Measurements from ENCODE around the gene UROD. TPM values are rescaled to one million over a fixed set of nuclear protein-coding genes. Genes with fewer than 3 reads are reported as not detected.
"Not testable (repeated sequence)": the region's sequence is repeated elsewhere in the genome, so short reads cannot be mapped to it uniquely, and the experiment has no call there.

Gene UROD
- 67.8 TPM for total RNA-seq
- long read RNA-seq, transcript UROD-201 (10 exons, 1,300 nt) = major isoform, 125 of 181 reads
- long read RNA-seq, partial matches to known transcripts = 9 of 181 reads
- long read RNA-seq, other reads (novel, unspliced or antisense) = 45 of 181 reads

DNA sequence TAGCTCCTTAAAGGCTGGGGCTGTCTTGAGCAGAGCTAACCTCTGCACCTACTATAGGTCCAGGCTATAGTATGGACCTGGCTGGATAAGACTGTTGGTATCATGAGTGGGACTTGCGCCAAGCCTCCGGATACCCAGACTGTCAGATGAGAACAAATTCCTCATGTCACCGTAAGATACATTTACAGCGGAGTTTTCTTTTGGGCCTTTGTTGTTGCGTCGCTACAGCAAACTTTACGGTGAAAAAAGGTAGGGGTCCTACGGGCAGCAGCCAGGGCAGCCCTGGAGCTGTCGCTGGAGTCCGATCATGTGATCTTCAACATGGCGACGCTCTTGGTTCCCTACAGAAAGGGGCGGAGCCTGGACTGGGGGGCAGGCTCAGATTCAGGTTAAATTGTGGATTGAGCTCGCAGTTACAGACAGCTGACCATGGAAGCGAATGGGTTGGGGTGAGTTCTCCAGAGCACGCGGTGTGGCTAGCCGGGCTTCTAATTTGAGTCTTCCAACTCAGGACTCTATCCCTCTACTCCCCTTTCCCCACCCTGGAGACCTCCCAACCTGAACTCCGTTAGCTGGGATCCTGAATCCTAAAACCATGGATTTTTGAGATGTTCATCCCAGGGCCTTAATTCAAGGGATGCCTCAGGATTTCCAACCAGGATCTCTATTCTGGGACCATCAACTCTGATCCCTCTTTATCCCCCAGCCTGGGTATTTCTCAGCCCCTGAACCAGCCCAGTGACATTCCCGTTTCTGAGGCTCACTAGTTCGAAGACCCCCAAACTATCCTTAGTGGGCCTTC lies at the start of gene UROD:
Gene UROD (plus strand): TSS at position 418 of the 802 bp plus-strand sequence. CDS start 12 bp downstream, at position 430.
- DNase-seq (ENCODE audit: low spot score) = peak; percentile 91

DNA sequence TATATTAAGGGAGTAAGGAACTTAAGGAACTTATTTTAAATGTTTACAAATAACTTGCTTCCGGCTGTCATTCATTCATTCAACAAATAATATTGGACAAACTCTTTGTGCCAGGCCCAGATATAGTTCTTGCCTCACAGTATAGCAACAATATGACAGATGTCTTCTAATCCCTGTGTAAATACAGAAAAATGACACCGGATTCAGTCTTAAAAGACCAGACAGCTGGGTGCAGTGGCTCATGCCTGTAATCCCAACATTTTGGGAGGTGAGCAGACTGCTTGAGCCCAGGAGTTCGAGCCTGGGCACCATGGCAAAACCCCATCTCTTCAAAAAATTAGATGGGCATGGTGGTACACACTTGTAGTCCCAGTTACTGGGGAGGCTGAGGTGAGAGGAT lies 49.3 kb upstream of the UROD start:
- DNase-seq (ENCODE audit: low spot score) = no peak

DNA sequence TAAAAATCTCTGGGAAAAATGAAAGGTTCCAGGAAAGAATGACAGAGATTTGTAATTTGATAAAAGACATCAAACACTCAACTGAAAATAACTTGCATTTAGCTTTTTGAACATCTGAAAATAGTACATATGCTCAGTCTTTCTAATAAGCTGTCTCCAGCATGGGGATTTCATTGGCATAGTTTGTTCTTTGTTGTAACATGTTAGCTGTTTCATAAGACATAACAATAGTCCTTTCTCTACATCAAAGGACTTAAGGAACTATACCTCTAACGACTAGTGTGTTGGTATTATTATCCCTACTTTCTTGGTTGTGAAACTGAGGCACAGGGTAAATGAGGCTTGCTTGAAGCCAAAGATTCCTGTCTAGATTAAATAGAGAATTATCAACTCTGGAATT lies 47.7 kb upstream of the UROD start:
- no peak for DNase-seq (ENCODE audit: low spot score)

DNA sequence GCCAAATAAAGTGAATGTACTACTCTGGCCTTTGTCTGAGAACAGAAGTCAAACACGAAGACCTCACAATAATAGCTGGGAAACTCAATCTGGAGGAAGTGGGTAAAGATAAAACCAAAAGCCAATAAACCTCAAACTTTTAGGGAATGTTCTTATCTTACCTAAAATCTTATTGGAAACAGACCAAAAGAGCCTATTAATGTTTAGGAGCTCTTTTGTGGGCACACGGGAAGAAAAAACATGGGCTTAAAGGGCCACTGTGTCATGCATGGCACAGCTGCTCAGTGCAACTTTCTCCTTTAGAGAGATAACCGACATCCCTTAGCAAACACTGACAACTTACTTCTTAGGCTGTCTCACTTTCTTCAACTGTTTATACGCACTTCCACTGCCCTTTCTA lies 41.7 kb upstream of the UROD start:
- no peak for DNase-seq (ENCODE audit: low spot score)

DNA sequence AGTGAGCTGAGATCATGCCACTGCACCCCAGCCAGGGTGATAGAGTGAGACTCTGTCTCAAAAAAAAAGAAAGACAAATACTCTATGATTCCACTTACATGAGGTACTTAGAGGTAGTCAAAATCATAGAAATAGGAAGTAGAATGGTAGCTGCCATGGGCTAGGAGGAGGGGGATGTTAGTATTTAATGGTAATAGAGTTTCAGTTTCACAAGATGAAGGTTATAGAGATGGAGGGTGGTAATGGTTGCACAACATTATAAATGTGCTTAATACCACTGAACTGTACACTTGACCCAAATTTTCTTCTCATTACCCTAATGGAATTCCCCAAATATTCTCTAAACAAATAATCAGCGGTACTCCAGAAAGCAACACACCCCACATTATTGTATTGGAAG lies 38.4 kb upstream of the UROD start:
- DNase-seq (ENCODE audit: low spot score) = no peak

DNA sequence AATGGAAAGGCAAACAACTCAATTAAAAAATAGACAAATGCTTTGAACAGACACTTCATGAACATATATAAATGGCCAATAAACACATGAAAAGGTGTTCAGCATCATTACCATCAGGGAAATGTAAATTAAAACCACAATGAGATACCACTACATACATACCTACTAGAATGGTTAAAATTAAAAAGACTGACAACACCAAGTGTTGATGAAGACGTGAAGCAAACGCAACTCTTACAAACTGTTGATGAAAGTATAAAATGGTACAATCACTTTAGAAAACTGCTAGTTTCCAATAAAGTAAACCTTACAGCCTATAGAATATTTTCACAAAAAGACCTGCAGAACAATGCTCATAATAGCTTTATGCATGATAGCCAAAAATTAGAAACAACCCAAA lies 35.8 kb upstream of the UROD start:
- DNase-seq (ENCODE audit: low spot score) = no peak

DNA sequence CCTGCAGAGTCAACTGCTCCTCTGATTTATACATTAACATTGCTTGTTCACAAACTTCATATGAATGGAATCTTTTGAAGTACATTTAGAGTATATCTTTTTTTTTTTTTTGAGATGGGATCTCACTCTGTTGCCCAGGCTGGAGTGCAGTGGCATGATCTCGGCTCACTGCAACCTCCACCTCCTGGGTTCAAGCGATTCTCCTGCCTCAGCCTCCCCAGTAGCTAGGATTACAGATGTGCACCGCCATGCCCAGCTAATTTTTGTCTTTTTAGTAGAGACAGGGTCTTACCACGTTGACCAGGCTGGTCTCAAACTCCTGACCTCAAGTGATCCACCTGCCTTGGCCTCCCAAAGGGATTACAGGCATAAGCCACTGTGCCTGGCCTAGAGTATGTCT lies 34.7 kb upstream of the UROD start:
- DNase-seq (ENCODE audit: low spot score) = not testable (repeated sequence)

DNA sequence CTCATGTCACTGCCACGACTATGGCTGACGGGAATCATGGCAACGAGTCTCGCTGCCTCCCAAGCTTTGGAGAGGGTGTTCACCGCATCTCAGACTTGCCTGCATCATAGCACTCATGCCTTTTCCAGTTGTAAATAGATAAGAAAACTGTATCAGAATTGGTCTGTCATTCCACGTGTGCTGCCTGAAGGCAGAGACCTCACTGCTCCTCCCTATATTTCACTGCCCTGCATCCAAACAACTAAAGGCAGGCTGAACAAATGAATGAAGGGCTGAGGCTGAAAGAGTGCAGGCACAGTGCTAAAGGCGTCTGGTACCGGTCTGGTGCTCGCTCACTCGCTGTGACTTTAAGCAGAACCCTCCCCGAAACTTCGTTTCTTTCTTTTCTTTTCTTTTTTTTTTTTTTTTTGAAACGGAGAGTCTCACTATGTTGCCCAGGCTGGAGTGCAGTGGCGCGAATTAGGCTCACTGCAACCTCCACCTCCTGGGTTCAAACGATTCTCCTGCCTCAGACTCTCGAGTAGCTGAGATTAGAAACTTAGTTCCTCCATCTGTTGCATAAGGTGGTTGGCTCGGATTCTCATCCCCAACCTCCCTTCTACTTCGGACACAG lies 26.2 kb upstream of the UROD start:
- DNase-seq (ENCODE audit: low spot score) = no peak

DNA sequence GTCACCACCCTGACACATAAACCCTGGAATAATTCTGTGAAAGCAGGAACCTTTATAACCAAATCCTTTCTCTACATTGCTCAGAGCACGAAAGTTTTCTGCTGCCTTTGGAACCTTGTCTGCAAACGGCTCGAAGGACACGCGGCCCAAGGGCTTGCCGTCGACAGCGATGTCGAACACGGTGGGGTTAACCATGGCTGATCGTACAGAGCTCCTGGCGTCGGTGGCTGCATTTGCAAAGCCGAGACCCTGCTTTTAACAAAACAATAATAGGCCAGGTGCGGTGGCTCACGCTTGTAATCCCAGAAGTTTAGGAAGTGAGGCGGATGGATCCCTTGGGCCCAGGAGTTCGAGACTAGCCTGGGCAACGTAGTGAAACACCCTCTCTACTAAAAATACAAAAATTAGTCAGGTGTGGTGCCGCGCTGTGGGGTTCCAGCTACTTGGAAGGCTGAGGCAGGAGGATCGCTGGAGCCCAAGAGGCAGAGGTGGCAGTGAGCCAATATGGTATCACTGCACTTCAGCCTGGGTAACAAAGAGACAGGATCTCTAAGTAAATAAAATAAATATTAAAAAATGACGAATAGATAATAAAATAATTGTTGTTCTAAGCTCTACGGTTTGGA lies 23.4 kb upstream of the UROD start:
- peak; percentile 67 for DNase-seq (ENCODE audit: low spot score)

DNA sequence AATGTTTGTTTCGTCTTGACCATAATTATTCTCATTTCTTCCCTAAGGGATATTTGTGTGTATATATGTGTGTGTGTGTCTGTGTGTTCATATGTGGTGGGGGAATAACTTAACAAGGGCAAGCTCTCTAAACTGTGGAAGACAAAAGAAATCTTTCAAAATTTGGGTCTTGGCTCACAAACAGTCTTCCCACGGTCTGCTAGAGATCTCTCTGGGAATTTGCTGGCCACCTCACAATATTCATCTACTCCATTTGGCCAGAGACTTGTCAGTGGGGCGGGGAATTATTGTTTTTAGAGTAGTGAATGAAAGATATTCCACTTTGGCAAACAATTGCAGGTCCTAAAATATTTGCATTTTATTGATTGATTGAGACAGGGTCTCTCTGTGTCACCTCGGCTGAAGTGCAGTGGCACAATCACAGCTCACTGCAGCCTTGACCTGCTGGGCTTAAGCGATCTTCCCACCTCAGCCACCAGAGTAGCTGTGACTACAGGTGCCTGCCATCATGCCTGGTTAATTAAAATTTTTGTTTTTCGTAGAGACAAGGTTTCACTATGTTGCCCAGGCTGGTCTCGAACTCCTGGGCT lies 17.6 kb upstream of the UROD start:
- no peak for DNase-seq (ENCODE audit: low spot score)

DNA sequence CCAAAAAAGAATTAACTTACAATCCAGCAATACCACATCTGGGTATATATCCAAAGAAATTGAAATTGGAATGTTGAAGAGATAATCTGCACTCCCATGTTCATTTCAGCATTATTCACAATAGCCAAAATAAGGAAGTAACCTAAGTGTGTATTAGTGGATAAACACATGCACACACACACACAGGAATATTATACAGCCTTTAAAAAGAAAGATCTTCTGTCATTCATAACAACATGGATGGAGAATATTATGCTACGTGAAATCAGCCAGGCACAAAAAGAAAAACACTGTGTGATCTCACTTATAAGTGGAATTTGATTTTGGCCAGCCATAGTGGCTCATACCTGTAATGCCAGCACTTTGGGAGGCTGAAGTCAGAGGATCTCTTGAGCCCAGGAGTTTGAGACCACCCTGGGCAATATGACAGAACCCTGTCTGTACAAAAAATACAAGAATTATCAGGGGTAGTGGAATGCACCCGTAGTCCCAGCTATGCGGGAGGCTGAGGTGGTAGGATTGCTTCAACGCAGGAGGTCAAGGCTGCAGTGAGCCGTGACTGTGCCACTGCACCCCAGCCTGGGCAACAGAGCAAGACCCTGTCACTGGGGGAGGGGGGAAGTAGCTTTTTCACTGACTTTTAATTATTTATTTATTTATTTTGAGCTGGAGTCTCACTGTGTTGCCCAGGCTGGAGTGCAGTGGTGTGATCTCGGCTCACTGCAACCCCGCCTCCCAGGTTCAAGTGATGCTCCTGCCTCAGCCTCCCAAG lies 16.4 kb upstream of the UROD start:
- DNase-seq (ENCODE audit: low spot score) = no peak

DNA sequence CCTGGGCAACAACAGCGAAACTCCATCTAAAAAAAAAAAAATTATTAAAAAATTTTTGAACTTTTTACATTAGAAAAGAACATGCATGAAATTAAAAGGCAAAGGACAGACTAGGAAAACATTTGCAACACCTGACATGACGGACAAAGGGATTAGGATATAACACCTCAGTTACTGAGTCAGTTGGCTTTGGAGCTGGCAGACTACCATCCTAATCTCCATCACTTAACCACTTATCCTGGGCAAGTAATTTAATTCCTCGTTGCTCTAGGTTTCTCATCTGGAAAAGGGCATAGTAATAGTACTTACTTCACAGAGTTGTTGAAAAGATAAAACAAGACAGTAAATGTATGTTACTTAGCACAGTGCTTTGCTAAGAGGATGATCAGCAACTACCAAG lies 12.8 kb upstream of the UROD start:
- DNase-seq (ENCODE audit: low spot score) = no peak

DNA sequence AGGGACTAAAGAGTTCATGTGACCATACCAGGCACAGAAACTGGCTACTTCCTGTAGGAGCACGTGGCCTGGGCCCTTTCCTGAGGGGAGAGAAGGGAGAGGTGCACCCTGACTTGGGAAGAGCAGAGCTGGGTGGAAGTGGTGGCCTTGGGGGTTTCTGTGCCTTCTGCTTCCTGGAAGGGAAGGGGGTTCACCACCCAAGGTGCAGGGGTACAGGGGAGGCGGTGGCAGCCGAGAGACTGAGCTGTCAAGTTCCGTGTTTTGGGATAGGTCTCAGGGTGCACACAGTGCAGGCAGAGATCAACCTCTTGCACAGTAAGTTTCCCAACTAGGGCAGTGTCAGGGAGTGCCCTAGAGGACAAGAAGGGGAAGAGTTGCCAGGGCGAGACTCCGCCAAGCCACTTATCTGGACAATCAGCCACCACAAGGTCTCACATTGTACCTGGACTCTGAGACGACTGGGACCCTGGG lies 11.0 kb upstream of the UROD start:
- no peak for DNase-seq (ENCODE audit: low spot score)

DNA sequence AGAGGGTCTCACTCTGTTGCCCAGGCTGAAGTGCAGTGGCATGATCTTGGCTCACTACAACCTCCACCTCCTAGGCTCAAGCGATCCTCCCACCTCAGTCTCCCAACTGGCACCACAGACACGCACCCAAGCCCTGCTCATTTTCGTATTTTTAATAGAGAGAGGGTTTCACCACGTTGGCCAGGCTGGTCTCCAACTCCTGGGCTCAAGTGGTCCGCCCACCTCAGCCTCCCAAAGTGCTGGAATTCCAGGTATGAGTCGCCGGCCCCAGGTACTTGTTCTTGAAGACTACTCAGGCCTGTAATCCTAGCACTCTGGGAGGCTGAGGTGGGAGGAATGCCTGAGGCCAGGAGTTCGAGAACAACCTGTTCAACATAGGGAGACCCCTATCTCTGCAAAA lies 10.5 kb upstream of the UROD start:
- not testable (repeated sequence) for DNase-seq (ENCODE audit: low spot score)

DNA sequence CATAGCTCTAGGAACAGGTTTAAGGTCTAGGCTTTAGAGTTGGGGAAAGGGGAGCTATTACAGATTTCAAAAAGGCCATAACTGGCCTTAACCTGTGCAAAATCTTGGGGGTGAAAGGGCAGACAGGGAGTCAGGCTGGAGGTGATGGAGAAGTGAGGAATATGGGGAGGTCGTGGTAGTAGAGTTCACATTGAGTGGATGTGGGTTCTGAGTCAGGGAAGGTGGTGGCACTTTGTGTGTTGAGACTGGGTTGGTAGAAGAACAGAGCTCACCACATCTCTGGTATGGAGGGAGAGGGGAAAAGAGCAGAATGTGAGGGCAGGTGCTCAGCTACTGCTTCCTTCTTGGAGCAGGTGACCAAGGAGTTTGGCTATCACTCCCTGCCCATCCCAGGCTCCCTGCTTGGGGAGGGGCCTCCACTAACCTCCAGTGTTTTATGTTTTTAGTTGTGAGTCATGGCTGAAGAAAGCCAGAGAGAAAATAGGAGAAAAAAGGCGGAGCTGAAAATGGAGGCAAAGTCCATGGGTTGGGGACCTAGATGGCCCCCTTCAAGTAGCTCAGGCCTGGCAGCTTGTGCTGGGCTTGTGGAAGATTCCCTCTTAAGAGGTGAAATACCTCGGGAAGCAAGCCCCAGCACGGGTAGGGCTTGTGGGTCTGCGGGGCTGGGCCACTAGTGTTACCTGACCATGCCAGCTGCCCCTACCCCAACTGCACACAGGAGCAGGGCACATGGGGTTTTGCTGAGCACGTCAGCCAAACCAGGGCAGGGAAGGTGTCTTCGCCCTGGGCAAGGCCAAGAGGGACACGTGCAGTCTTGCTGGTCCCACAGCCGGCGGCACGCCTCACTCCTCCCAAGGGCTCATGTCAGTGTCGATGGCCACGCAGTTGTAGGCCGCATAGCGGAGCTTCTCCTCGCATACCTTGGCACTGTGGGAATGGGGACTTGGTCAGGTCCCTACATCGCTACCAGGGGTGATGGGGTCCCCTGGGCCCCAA lies 9.1 kb upstream of the UROD start:
- no peak for DNase-seq (ENCODE audit: low spot score)

DNA sequence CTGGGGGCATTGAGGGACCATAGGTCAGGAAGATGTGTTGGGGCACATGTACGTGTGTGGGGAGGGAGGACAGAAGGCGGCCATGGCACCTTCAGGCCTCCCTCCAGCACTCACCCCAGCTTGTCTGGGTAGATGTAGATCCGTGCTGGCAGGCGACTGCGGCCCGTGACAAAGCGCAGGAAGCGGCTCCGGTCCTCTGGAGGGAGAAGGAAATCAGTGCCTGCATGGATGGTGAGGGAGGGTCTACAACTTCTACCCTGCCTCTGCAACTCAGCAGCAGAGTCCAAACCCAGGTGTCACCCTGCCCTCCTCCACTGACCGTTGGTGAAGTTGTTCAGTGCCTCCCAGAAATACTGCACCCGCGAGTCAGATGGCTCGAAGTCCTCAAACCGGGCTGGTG lies 8.3 kb upstream of the UROD start:
- no peak for DNase-seq (ENCODE audit: low spot score)

DNA sequence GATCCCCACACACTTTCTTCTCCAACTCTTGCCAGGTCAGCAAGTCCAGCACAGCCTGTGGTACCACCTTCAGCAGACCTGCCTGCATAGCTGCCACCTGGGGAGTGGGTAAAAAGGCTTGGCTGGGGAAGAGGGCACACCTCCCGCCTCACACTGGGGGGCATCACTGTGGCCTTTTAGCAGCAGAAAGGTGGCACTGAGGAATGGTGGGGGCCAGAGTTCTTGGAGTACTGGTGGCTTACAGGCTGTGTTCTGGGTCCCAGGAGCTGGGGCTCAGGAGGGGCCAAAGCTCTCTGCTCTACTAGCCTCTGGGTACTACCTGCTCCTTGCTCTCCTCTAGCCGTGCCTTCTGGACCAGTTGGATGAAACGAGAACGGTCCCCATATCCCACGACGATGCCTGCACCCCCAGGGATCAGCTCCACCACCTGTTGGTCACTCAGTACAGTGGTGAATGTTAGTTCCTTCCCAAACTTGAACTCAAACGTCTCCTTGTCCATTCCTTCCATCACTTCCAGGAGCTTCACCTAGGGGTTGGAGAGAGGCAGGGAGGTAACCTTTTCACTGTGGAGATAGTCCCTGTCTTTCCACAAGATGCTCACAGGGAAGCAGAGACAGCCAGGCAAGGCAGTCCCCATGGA lies 7.7 kb upstream of the UROD start:
- no peak for DNase-seq (ENCODE audit: low spot score)

DNA sequence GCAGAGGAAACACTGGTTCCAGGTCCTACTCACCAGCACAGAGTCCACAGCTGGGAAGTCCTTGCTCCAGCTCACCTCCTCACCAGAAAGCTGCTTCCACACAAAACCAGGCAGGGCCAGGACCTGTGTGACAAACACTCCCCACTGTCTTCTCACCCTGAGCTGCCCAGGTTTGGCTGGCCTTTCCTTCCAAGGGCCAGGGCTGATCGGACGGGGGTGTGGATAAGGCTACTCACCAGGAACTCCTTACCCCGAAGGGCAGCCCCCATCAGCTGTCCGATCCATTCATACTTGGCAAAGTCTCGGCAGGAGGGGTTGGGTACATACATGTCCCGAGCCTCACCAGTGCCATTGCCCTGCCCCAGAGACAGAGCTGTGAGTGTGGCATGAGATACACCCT lies 6.3 kb upstream of the UROD start:
- no peak for DNase-seq (ENCODE audit: low spot score)

DNA sequence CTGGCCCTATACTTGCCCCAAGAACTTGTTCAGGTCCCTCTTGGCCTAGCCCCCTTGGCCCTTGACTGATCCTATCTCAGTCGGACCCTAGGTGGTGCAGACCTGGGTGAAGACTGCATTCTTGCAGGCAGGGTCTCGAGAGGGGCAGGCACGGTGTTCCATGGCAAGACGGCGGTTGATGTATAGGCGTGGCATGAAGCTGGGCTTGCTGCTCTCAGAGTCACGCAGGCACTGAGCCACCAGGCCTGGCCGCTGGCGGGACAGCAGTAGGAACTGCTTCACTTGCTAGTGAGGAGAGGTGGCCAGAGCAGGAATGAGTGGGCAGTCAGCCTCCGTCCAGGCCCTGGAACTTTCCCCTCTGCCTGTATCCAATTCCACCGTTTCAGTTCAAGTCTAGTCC lies 4.7 kb upstream of the UROD start:
- DNase-seq (ENCODE audit: low spot score) = no peak

Measured in mesenteric fat pad (tissue), 1 donor.